ENCODE data around the gene MRPL53.

GRCh38 chr2:74472945-74473258 lies 422 bp upstream of the MRPL53 start:
- TF ChIP-seq ZNF586 (CRISPR knock-in tag; conservative IDR thresholded peaks at IDR 0.05) (no peak), ZBTB11 (CRISPR knock-in tag; IDR thresholded peaks at IDR 0.05) (no peak), TBP (optimal IDR thresholded peaks at IDR 0.05; ENCODE audit: low read depth, low read length) (no peak), ZBTB40 (IDR thresholded peaks at IDR 0.05) (no peak), ZBTB40 (CRISPR knock-in tag; IDR thresholded peaks at IDR 0.05) (no peak), E2F5 (CRISPR knock-in tag; IDR thresholded peaks at IDR 0.05) (no peak), NUFIP1 (IDR thresholded peaks at IDR 0.05; ENCODE audit: partially characterized antibody) (no peak), CHD4 (IDR thresholded peaks at IDR 0.05; ENCODE audit: insufficient read depth, insufficient replicate concordance, low read depth, low read length, poor library complexity, severe bottlenecking) (no peak), CTCF (IDR thresholded peaks at IDR 0.05 in 2 of 3, conservative IDR thresholded peaks at IDR 0.05 in 1 of 3; ENCODE audit: insufficient read depth in 2 of 3, low read depth in 1 of 3, low read length in 3 of 3) (no peak), ZKSCAN3 (CRISPR knock-in tag; IDR thresholded peaks at IDR 0.05) (no peak), STAG1 (CRISPR knock-in tag; IDR thresholded peaks at IDR 0.05; ENCODE audit: borderline replicate concordance) (no peak), PRDM10 (IDR thresholded peaks at IDR 0.05; ENCODE audit: partially characterized antibody) (no peak), POLR2AphosphoS5 (IDR thresholded peaks at IDR 0.05; ENCODE audit: control insufficient read depth, insufficient read depth, low read depth, low read length) (no peak), TAF1 (IDR thresholded peaks at IDR 0.05; ENCODE audit: control insufficient read depth, extremely low read depth, insufficient read depth, low read length, severe bottlenecking) (no peak)
